Nephron progenitor cell (in vitro differentiated cells): ENCODE measurements around the gene PAK6.
A peak's percentile ranks its signal among the peaks of the same experiment; 100 is the strongest.

Experiments
- DNase-seq: peaks from one replicate; pipeline ENCODE4 v3.0.0; 2021
- H3K27ac Mint-ChIP-seq: 2 replicates; pipeline ENCODE4 v1.8.0; 2021; ENCODE audit warnings: mild to moderate bottlenecking, moderate library complexity, mixed read lengths
- H3K27me3 Mint-ChIP-seq: 2 replicates; pipeline ENCODE4 v1.8.0; 2021; ENCODE audit warnings: mild to moderate bottlenecking, low read depth, mixed read lengths; ENCODE audit not compliant: poor library complexity
- H3K36me3 Mint-ChIP-seq: 2 replicates; pipeline ENCODE4 v1.8.0; 2021; ENCODE audit warnings: low read depth, mixed read lengths
- H3K4me1 Mint-ChIP-seq: 2 replicates; pipeline ENCODE4 v1.8.0; 2021; ENCODE audit warnings: mixed read lengths
- H3K4me3 Mint-ChIP-seq: 2 replicates; pipeline ENCODE4 v1.8.0; 2021; ENCODE audit warnings: mild to moderate bottlenecking, moderate library complexity, mixed read lengths
- H3K9me3 Mint-ChIP-seq: 2 replicates; pipeline ENCODE4 v1.8.0; 2021; ENCODE audit warnings: mild to moderate bottlenecking, moderate library complexity, mixed read lengths
- TF ChIP-seq, protein P1 (sequence below): fragments of 200-600 bp; sonication (generic); IDR thresholded peaks from 2 replicates; pipeline ENCODE4 v1.5.0; 2021; ENCODE audit warnings: antibody characterized with exemption

The PAK6 gene

DNA sequence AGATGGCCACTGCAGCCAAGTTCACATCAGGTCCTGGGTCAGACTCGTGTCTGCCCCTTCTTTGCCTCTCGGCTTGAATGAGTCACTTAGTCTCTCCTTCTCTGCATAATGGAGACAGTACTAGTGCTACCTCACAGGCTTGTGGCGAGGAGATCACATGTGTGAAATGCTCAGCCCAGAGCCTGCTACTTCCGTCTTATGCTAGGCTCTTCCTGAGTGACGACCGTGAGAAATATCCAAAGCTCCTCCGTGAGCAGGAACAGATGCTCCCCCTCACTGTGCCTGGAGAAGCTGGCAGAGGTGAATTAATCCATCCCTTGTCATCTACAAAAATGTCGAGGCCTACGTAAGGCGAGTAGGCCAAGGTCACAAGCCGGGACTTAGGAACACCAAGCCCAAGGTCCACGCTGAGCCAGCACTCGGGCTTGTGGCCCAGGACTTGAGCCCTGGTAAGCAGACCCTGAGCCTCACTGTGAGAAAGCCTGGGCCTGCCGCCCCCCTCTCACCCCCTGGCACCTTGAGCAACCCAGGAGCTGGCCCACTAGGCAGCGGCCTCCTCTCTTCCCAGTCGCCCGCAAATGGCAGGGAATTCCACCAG lies 17.9 kb downstream of the PAK6 start:
- Mint-ChIP-seq H3K4me1 (peaks cover 54% of the 10 kb centered on the region), H3K36me3 (no peaks in the 10 kb centered on the region), H3K27me3 (peaks cover 44% of the 10 kb centered on the region), H3K4me3 (no peak overlapping the region), H3K9me3 (no peaks in the 10 kb centered on the region), H3K27ac (no peak overlapping the region)
- DNase-seq: no peak
- TF ChIP-seq, protein P1, sequence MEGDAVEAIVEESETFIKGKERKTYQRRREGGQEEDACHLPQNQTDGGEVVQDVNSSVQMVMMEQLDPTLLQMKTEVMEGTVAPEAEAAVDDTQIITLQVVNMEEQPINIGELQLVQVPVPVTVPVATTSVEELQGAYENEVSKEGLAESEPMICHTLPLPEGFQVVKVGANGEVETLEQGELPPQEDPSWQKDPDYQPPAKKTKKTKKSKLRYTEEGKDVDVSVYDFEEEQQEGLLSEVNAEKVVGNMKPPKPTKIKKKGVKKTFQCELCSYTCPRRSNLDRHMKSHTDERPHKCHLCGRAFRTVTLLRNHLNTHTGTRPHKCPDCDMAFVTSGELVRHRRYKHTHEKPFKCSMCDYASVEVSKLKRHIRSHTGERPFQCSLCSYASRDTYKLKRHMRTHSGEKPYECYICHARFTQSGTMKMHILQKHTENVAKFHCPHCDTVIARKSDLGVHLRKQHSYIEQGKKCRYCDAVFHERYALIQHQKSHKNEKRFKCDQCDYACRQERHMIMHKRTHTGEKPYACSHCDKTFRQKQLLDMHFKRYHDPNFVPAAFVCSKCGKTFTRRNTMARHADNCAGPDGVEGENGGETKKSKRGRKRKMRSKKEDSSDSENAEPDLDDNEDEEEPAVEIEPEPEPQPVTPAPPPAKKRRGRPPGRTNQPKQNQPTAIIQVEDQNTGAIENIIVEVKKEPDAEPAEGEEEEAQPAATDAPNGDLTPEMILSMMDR: no peak

DNA sequence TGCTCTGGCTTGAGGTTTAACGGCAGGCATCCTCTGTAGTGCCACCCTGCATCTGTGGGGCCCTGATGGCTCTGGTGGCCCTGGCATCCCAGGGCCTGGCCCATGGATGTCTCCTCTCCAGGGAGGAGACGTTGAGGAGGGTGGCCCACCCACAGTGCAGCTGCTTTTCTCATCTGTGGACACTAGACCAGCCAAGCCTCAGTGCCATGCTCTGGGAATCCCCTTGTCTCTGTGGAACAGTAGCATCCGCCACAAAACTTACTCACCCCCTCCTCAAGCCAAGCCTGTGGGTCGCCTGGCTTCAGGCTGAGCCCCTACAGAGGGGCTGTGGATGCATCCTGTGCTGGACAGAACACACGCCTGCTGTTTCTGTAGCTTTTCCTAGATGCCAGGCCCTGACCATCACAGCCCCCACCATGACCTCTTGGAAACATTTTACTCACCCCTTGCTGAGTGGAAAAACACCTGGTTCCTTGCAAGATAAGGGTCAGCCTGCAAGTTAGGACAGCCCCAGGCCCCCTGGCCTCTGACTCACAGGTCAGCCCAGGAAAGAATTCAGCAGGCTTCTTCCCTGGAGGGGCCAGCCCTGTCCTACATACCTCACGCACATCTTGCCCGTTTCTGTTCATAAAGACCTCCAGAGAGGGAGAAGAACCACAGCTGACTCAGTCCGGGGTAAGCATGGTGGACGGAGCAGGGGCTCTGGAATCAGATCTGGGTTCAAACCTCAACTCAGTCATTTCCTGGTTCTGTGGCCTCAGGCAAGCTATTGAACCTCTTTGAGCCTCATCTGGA lies 19.0 kb downstream of the PAK6 start:
- Mint-ChIP-seq H3K4me3 (no peak overlapping the region), H3K4me1 (peaks cover 62% of the 10 kb centered on the region), H3K36me3 (no peaks in the 10 kb centered on the region), H3K27ac (no peak overlapping the region), H3K9me3 (no peaks in the 10 kb centered on the region), H3K27me3 (peaks cover 37% of the 10 kb centered on the region)
- no peak for DNase-seq
- TF ChIP-seq, protein P1: no peak

GRCh38 chr15:40258544-40258943 lies 19.7 kb downstream of the PAK6 start:
- H3K27ac Mint-ChIP-seq: no peak overlapping the region
- H3K27me3 Mint-ChIP-seq: peaks cover 30% of the 10 kb centered on the region
- TF ChIP-seq, protein P1: no peak
- H3K4me3 Mint-ChIP-seq: no peak overlapping the region
- H3K9me3 Mint-ChIP-seq: no peaks in the 10 kb centered on the region
- no peak for DNase-seq
- no peaks in the 10 kb centered on the region for H3K36me3 Mint-ChIP-seq
- peaks cover 64% of the 10 kb centered on the region for H3K4me1 Mint-ChIP-seq

DNA sequence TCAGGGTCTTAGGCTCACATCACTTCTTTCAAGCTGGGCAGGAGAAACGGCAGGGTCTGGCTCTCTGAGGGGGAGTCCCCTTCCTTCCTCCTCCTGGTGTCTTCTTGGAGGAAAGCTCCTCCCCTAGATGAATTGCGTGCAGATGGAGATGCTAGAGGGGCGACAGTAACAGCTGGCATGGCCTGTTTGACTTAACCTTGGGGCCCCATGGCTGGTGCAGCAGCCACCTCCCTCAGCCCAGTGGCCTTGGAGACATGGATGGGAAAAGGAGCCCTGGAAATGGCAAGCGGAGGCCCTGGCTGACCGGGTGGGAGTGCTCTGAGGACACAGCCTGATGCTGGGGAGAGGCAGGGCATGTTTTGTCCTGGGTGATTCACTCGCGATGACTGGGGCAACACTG lies 20.2 kb downstream of the PAK6 start:
- TF ChIP-seq, protein P1: no peak
- Mint-ChIP-seq H3K27ac (no peak overlapping the region), H3K36me3 (no peaks in the 10 kb centered on the region), H3K4me1 (peaks cover 69% of the 10 kb centered on the region), H3K4me3 (no peak overlapping the region), H3K9me3 (no peaks in the 10 kb centered on the region), H3K27me3 (peaks cover 25% of the 10 kb centered on the region)
- no peak for DNase-seq

DNA sequence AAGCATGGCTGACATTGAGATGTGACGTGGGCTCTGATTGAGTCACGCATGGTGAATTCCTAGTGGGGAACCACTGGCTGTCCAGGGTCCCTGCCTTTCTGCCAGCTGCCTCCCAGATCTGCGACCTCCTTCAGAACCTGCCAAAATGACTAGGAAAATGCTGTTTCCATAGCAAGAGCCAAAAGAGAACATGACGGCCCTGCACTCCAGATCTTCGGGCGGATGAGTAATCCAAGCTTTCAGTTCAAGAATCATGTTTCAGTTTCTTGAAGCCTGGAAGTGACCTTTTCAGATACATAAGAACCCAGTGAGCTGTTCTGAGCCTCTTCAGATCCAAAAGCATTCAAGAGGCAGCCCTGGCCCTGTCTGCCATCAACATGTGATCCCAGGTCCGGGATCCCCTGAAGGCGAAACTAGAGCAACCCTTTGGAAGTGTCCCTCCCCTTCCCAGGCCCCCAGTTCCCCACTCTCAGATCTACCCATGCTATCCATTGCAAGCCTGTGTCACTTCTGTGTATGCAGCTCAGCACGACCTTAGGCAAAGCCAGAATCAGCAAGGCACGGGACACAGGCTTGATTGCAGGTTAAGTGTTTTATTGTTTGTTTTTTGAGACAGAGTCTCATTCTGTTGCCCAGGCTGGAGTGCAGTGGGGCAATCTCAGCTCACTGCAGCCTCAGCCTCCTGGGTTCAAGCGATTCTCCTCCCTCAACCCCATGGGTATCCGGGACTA lies 24.3 kb downstream of the PAK6 start:
- DNase-seq: no peak
- TF ChIP-seq, protein P1: no peak
- peak overlapping the region; percentile 6 for H3K27ac Mint-ChIP-seq
- H3K27me3 Mint-ChIP-seq: peaks cover 14% of the 10 kb centered on the region
- H3K9me3 Mint-ChIP-seq: no peaks in the 10 kb centered on the region
- peak overlapping the region; percentile 28 for H3K4me3 Mint-ChIP-seq
- peaks cover 70% of the 10 kb centered on the region for H3K4me1 Mint-ChIP-seq
- no peaks in the 10 kb centered on the region for H3K36me3 Mint-ChIP-seq
